NAMALWA (cell line): ENCODE results near the gene ZCCHC13.
"Not testable (repeated sequence)": the region's sequence is repeated elsewhere in the genome, so short reads cannot be mapped to it uniquely, and the experiment has no call there.

ENCODE experiments used
- DNase-seq: peaks from one replicate; pipeline ENCODE4 v3.0.0-alpha.2; 2015; ENCODE audit warnings: low spot score

The ZCCHC13 gene

GRCh38 chrX:74304016-74304415 lies at the start of gene ZCCHC13:
Gene ZCCHC13 (plus strand): TSS chrX:74304180. CDS start chrX:74304267, 87 bp downstream.
- DNase-seq, result no peak

GRCh38 chrX:74258111-74258510 lies 45.9 kb upstream of the ZCCHC13 start:
- DNase-seq, result not testable (repeated sequence)

- no peak for DNase-seq
Observed at GRCh38 chrX:74259885-74260491, 44.0 kb upstream of the ZCCHC13 start.

GRCh38 chrX:74262452-74263209 lies 41.3 kb upstream of the ZCCHC13 start:
- no peak for DNase-seq

GRCh38 chrX:74270393-74270792 lies 33.6 kb upstream of the ZCCHC13 start:
- no peak for DNase-seq

- no peak for DNase-seq
Observed at GRCh38 chrX:74272230-74272629, 31.8 kb upstream of the ZCCHC13 start.

GRCh38 chrX:74274516-74274915 lies 29.5 kb upstream of the ZCCHC13 start:
- no peak for DNase-seq

GRCh38 chrX:74277320-74277719 lies 26.7 kb upstream of the ZCCHC13 start:
- no peak for DNase-seq

- no peak for DNase-seq
Observed at GRCh38 chrX:74277846-74278245, 26.1 kb upstream of the ZCCHC13 start.

- no peak for DNase-seq
Observed at GRCh38 chrX:74280759-74281158, 23.2 kb upstream of the ZCCHC13 start.

- DNase-seq, result no peak
Observed at GRCh38 chrX:74284391-74284952, 19.5 kb upstream of the ZCCHC13 start.

- no peak for DNase-seq
Observed at GRCh38 chrX:74286950-74287740, 16.8 kb upstream of the ZCCHC13 start.

- no peak for DNase-seq
Observed at GRCh38 chrX:74291577-74291963, 12.4 kb upstream of the ZCCHC13 start.

GRCh38 chrX:74291964-74292807 lies 11.8 kb upstream of the ZCCHC13 start:
- peak; percentile 90 for DNase-seq

GRCh38 chrX:74292808-74293123 lies 11.2 kb upstream of the ZCCHC13 start:
- DNase-seq, result no peak

- peak; percentile 63 for DNase-seq
Observed at GRCh38 chrX:74293343-74293946, 10.5 kb upstream of the ZCCHC13 start.

GRCh38 chrX:74295101-74295500 lies 8.9 kb upstream of the ZCCHC13 start:
- no peak for DNase-seq

- DNase-seq, result no peak
Observed at GRCh38 chrX:74297766-74298165, 6.2 kb upstream of the ZCCHC13 start.

- DNase-seq, result no peak
Observed at GRCh38 chrX:74300869-74301268, 3.1 kb upstream of the ZCCHC13 start.

- DNase-seq, result no peak
Observed at GRCh38 chrX:74318672-74319071, 14.7 kb downstream of the ZCCHC13 start.

GRCh38 chrX:74319321-74319720 lies 15.3 kb downstream of the ZCCHC13 start:
- DNase-seq, result not testable (repeated sequence)
